Ascending aorta (tissue), 2 donors: Measurements from ENCODE around the gene PARK7. TPM values are rescaled to one million over a fixed set of nuclear protein-coding genes. Genes with fewer than 3 reads are reported as not detected.

ENCODE experiments used
- DNase-seq, 2 donors: peaks; one replicate each; pipeline ENCODE4 v3.0.0-alpha.2; 2019; ENCODE audit warnings: low spot score in 2 of 2
- H3K27ac ChIP-seq, 2 donors: fragments of 200-600 bp; sonication (generic); one replicate each; pipeline ENCODE4 v1.5.1; 2016 to 2017; ENCODE audit warnings: mild to moderate bottlenecking in 1 of 2
- H3K27me3 ChIP-seq: fragments of 200-600 bp; sonication (generic); one replicate; pipeline ENCODE4 v1.5.1; 2017
- H3K36me3 ChIP-seq, 2 donors: fragments of 200-600 bp; sonication (generic); one replicate each; pipeline ENCODE4 v1.5.1; 2016
- H3K4me1 ChIP-seq, 2 donors: fragments of 200-600 bp; sonication (generic); one replicate each; pipeline ENCODE4 v1.5.1; 2016 to 2017; ENCODE audit warnings: mild to moderate bottlenecking in 1 of 2
- H3K4me3 ChIP-seq, 2 donors: fragments of 200-600 bp; sonication (generic); one replicate each; pipeline ENCODE4 v1.5.1; 2016 to 2017; ENCODE audit warnings: mild to moderate bottlenecking in 1 of 2
- H3K9me3 ChIP-seq, 2 donors: fragments of 200-600 bp; sonication (generic); one replicate each; pipeline ENCODE4 v1.5.1; 2016
- CTCF ChIP-seq, 3 experiments: fragments of 200-600 bp in 2 of 3; fragments of 450-650 bp in 1 of 3; sonication (generic) in 2 of 3; IDR thresholded peaks; one replicate each; pipeline ENCODE4 v1.5.1; 2016 to 2019; ENCODE audit warnings: antibody characterized with exemption in 3 of 3, mild to moderate bottlenecking in 1 of 3, moderate library complexity in 1 of 3
- intact Hi-C: fragments of 100-400 bp; cut with DNase I; formaldehyde crosslinking; loops from one replicate; pipeline ENCODE4 v1.15.1; 2023
- total RNA-seq: library from RNA; depleted of rRNA; stranded (reverse); fragments of >200 nt; gene quantifications from one replicate; pipeline ENCODE4 v1.1.0, GENCODE V29; 2016

PARK7 gene
- total RNA-seq, 1 donor from 2014 or later = 103 TPM

DNA sequence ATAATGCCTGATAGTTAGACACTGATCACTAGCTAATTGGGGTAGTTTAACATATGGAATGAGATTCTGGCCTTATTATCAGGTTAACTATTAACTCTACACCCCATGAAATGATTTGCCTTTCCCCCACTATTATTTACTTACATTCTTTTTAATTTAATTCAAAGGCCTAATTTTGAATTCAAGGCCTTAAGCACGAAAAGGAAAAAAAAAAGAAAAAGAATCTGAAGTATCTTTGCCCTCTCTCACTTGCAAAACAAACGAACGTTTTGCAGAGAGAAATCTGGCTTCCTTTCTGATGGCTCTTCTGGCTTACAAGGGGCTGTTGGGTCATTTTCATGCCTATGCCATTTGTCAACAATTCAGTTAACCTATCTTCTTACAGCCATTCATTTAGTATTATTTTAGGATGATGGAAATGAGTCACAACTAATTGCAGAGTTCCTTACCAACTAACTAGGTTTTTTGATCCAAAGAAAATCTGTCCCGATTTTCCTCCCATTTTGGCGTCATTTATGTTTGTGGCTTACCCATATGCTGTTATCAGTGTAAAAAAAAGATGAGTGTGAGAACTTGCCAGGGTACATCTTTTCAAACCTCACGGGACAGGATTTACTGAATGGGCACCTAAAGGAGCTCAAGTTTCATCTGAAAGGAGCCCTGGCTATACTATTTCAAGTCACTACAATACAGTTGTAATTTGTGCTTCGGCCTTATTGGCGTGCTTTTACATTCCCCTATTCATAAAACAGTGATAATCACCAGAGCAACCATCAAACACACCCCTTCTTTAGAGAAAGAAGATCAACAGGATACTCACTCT lies 66.4 kb downstream of the PARK7 start:
- intact Hi-C loops = loop anchor here (1.0 to 5.0 kb wide), 6 partner anchors 34 to 315 kb away; no protein-coding TSS in a partner anchor
- peak in 1 of 2 donors; percentile 68 for DNase-seq
- Histone ChIP-seq H3K9me3 (no peaks in the 10 kb centered on the region), H3K36me3 (no peaks in the 10 kb centered on the region), H3K27me3 (no peaks in the 10 kb centered on the region), H3K27ac (peak overlapping the region; percentile 98 to 99), H3K4me1 (peaks cover 0 to 25% of the 10 kb centered on the region in 2 donors), H3K4me3 (peak overlapping the region in 1 of 2 donors; percentile 85)
- TF ChIP-seq CTCF (IDR thresholded peaks at IDR 0.05) = no peak

DNA sequence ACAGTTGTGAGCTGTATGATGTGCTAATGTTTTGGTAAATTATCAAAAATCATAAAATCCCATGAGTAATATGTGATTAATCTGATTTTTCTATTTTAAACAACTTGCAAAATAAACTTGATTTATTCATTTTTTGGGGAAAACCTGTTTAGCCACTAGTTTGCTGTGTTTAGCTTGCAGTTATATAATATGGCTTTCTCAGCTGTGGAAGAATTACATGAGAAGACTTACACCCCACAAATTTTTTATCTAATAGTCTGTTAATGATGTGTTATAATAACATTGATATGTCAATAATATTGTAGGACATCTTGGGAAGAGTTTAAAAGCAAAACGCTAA lies 67.0 kb downstream of the PARK7 start:
- TF ChIP-seq CTCF (IDR thresholded peaks at IDR 0.05) = no peak
- DNase-seq = no peak
- H3K36me3 ChIP-seq = no peaks in the 10 kb centered on the region
- intact Hi-C loops = loop anchor here (5.0 kb wide), 2 partner anchors 34 to 109 kb away; no protein-coding TSS in a partner anchor
- peak overlapping the region; percentile 98 to 99 for H3K27ac ChIP-seq
- H3K4me3 ChIP-seq = no peak overlapping the region
- no peaks in the 10 kb centered on the region for H3K27me3 ChIP-seq
- peaks cover 0 to 25% of the 10 kb centered on the region in 2 donors for H3K4me1 ChIP-seq
- H3K9me3 ChIP-seq = no peaks in the 10 kb centered on the region

DNA sequence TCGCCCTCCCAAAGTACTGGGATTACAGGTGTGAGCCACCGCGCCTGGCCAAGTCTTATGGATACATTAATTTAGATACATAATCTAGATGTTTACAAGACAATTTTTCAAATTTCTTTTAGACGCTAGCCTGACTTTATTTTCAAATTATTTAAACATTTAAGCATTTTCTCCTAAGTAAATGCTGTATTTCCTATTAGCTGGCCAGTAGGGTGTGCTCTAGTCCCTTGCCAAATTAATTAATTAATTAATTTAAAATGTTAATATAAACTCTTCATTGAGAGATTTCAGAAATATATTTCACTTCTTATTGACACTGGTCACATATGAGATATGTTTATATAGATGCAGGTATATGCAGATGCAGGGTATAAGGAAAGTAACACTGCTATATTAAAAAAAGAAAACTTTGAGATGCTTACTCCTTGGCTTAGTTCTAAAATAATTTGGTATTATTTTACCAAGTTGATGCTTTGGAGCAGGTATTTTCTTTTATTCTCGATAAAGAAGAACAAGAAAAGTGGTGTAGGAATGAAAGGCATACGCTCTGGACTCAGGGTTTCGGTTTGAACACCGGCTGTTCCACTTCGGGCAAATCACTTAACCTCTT lies 69.8 kb downstream of the PARK7 start:
- Histone ChIP-seq H3K9me3 (no peaks in the 10 kb centered on the region), H3K36me3 (no peaks in the 10 kb centered on the region), H3K27me3 (no peaks in the 10 kb centered on the region), H3K4me1 (peaks cover 0 to 22% of the 10 kb centered on the region in 2 donors), H3K4me3 (no peak overlapping the region), H3K27ac (no peak overlapping the region)
- peak; percentile 70 to 76 (median 76) for TF ChIP-seq CTCF (IDR thresholded peaks at IDR 0.05)
- intact Hi-C loops = loop anchor here (1.0 to 5.0 kb wide), 2 partner anchors 206 to 283 kb away; no protein-coding TSS in a partner anchor
- DNase-seq = no peak

- Histone ChIP-seq H3K4me3 (no peak overlapping the region), H3K27me3 (no peaks in the 10 kb centered on the region), H3K36me3 (no peaks in the 10 kb centered on the region), H3K4me1 (peaks cover 0 to 15% of the 10 kb centered on the region in 2 donors), H3K27ac (no peak overlapping the region), H3K9me3 (no peaks in the 10 kb centered on the region)
- DNase-seq = no peak
- intact Hi-C loops = loop anchor here (5.0 kb wide), 1 partner anchor 205 kb away; no protein-coding TSS in a partner anchor
- no peak for TF ChIP-seq CTCF (IDR thresholded peaks at IDR 0.05)
Measured at GRCh38 chr1:8032366-8032910, 70.9 kb downstream of the PARK7 start.

- peak in 1 of 2 donors; percentile 22 for DNase-seq
- no peaks in the 10 kb centered on the region for H3K27me3 ChIP-seq
- no peaks in the 10 kb centered on the region for H3K9me3 ChIP-seq
- intact Hi-C loops = loop anchor here (5.0 kb wide), 1 partner anchor 204 kb away; no protein-coding TSS in a partner anchor
- no peak overlapping the region for H3K27ac ChIP-seq
- no peak for TF ChIP-seq CTCF (IDR thresholded peaks at IDR 0.05)
- H3K4me1 ChIP-seq = peaks cover 0 to 8% of the 10 kb centered on the region in 2 donors
- no peaks in the 10 kb centered on the region for H3K36me3 ChIP-seq
- no peak overlapping the region for H3K4me3 ChIP-seq
Measured at GRCh38 chr1:8033322-8033721, 71.8 kb downstream of the PARK7 start.

Other genes with a start within 250 kb of the PARK7 start
- 79.1 TPM for gene VAMP3, start 190.4 kb upstream of the PARK7 start, total RNA-seq
- 8.1 TPM for gene PER3, start 177.4 kb upstream of the PARK7 start, total RNA-seq
- gene UTS2, start 108.6 kb upstream of the PARK7 start, total RNA-seq = not detected
- not detected for gene TNFRSF9, start 20.9 kb upstream of the PARK7 start, total RNA-seq
- gene ERRFI1, start 64.6 kb downstream of the PARK7 start, total RNA-seq = 59.7 TPM